NB4 (cell line): ENCODE measurements around the gene DOK1.
A peak's percentile ranks its signal among the peaks of the same experiment; 100 is the strongest.

Experiments used
- DNase-seq: peaks from one replicate; pipeline ENCODE4 v3.0.0; 2010; ENCODE audit warnings: low read depth
- H3K4me3 ChIP-seq: one replicate; pipeline ENCODE4 v1.5.1; 2011; ENCODE audit warnings: mild to moderate bottlenecking, low read depth, low read length, moderate library complexity
- MYC ChIP-seq: IDR thresholded peaks from 2 replicates; pipeline ENCODE4 v1.6.1; 2011; ENCODE audit warnings: low read depth, low read length
- POLR2A ChIP-seq: IDR thresholded peaks from 2 replicates; pipeline ENCODE4 v1.6.1; 2011; ENCODE audit warnings: mild to moderate bottlenecking; ENCODE audit not compliant: insufficient read length; ENCODE audit errors: extremely low read depth
- TF ChIP-seq, protein P1 (sequence below): IDR thresholded peaks from 2 replicates; pipeline ENCODE4 v1.6.1; 2011; ENCODE audit warnings: low read depth, low read length
- TF ChIP-seq, protein P2 (sequence below): IDR thresholded peaks from one replicate; pipeline ENCODE4 v1.5.1; 2012; ENCODE audit warnings: low read depth, low read length

DOK1 gene

DNA sequence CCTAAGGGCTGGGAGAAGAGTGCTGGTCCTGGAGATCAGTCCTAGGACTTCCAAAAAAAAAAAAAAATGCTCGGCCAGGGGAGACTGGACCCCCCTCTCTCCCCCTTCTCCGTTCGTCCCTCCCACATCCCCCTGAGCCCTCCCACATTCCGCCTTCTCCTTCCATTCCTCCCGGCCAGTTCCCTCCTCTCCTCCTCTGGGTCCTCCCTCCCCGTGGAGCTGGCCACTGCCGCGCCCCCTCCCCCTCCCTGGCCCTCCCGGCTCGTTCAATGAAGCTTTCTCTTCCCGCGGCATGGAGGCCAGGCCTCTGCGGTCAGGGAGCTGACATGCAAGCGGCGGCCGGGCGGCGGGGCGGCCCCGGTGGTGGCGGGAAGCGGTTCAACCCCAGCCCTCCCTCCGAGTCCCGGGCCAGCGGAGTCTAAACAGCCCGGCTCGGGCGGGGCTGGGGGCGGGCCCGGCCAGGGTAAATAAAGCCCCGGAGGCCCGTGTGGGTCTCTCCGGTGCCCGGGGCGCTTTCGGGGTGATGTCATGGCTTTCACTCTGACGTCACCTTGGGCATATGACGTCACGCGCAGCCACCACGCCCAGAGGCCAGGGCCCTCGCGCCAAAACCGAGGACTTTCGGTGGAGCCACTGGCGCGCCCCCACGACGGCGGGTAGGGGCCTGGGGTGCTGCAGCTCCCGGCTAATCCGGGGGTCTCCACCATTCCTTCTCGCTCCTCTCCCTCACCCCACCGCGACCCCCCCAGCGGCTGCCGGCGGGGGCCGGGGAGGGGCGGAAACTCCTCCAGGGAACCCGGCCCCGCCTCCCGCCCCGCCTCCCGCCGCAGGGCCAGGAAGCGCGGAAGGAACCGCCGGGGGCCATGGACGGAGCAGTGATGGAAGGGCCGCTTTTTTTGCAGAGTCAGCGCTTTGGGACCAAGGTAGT lies at the start of gene DOK1, which contains the start of gene LOXL3:
DOK1 (plus strand) TSS at position 829 of the 928 bp plus-strand sequence; CDS start at position 864, 35 bp downstream.
LOXL3 (minus strand) TSS at position 51 of the 928 bp plus-strand sequence. CDS start 1,308 bp downstream, outside the sequence.
- TF ChIP-seq POLR2A: peak; percentile 40
- TF ChIP-seq, protein P1, sequence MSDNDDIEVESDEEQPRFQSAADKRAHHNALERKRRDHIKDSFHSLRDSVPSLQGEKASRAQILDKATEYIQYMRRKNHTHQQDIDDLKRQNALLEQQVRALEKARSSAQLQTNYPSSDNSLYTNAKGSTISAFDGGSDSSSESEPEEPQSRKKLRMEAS: no peak
- TF ChIP-seq, protein P2, sequence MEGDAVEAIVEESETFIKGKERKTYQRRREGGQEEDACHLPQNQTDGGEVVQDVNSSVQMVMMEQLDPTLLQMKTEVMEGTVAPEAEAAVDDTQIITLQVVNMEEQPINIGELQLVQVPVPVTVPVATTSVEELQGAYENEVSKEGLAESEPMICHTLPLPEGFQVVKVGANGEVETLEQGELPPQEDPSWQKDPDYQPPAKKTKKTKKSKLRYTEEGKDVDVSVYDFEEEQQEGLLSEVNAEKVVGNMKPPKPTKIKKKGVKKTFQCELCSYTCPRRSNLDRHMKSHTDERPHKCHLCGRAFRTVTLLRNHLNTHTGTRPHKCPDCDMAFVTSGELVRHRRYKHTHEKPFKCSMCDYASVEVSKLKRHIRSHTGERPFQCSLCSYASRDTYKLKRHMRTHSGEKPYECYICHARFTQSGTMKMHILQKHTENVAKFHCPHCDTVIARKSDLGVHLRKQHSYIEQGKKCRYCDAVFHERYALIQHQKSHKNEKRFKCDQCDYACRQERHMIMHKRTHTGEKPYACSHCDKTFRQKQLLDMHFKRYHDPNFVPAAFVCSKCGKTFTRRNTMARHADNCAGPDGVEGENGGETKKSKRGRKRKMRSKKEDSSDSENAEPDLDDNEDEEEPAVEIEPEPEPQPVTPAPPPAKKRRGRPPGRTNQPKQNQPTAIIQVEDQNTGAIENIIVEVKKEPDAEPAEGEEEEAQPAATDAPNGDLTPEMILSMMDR: no peak

DNA sequence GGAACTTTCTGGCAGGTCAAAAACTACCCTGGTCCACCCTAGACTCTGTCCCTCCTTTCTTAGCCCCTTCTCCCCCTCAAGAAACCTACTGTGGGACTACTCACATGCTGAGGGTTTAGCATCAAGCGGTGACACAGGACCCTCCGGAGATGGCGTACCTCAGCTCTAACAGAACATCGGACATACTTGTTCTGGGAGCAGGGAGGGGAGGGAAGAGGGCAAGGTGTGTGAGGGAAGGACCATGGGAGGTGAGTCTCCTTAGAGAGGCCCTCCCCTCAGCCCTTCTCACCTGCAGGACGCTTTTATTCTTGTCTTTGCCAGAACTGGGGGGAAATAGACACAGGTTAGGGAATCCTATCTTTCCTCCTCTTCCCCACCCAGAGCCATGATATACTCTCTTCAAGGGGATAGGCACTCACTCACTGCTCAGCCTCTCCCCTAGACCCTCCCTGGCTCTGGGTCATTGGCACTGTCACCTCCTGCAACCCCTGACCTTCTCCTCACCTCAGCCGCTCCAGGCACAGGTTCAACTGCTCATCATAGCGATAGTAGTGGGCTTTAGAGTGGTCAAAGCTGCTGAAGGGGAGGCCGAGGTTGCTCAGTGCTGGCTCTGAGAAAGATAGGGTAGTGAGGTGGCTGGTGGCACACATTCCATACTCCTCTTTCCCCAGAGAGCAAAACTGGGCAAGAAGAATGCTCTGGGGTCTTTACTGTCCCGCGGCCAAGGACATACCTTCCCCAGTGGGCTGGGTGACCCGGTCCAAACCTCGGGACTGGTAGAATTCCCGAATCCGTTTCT lies 48.9 kb upstream of the DOK1 start:
- TF ChIP-seq MYC (no peak), POLR2A (no peak)
- TF ChIP-seq, protein P1: no peak
- TF ChIP-seq, protein P2: no peak
- no peak for DNase-seq
- peak overlapping the region; percentile 39 for H3K4me3 ChIP-seq

More for the DNA sequence above, at the start of gene DOK1, which contains the start of gene LOXL3:
- peak within 1 kb of the TSS; percentile 96 for H3K4me3 ChIP-seq
- DNase-seq: peak; percentile 86

DNA sequence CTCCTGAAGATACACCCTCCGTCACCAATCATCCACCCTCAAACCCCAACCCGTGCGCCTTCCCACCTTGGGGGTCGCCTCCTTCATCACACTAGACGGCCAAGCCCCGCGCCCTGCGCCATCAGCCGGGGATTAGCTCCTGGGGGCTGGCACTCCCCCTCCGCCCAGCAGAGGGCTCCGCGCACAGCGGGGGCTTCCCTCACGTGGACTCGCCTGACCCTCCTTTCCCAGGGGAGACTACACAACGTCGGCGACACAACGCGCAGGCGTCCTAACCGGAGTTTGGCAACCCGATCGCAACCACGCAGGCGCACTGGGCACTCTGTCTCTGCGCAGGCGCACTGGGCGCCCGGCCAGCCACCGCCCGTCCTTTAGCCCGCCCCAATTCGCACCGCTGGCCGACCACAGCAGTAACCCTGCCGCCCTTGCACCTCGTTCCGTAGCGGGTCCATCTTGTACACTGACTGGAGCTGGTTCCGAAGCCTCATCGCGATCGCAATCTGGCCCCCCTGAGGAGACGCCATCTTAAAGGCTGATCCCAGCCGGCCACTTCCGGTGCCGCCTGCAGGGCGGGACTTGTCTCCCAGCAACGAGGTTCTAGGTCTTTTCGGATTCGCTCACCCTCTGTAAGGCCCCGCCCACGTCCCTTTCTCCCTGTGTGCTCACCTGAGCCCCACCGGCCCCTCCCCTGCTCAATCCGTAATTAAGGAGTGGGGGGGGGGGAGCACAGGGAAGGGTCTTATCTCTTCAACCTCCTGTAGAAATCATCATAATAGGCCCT lies 47.2 kb upstream of the DOK1 start, which contains the start of gene PCGF1:
PCGF1 (minus strand) TSS at position 551 of the 781 bp plus-strand sequence; CDS start at position 524, 27 bp downstream.
- peak; percentile 98 for DNase-seq
- peak within 1 kb of the TSS; percentile 70 for H3K4me3 ChIP-seq
- peak; percentile 92 for TF ChIP-seq MYC
- peak; percentile 54 for TF ChIP-seq POLR2A
- TF ChIP-seq, protein P2: peak; percentile 70
- TF ChIP-seq, protein P1: peak; percentile 93

DNA sequence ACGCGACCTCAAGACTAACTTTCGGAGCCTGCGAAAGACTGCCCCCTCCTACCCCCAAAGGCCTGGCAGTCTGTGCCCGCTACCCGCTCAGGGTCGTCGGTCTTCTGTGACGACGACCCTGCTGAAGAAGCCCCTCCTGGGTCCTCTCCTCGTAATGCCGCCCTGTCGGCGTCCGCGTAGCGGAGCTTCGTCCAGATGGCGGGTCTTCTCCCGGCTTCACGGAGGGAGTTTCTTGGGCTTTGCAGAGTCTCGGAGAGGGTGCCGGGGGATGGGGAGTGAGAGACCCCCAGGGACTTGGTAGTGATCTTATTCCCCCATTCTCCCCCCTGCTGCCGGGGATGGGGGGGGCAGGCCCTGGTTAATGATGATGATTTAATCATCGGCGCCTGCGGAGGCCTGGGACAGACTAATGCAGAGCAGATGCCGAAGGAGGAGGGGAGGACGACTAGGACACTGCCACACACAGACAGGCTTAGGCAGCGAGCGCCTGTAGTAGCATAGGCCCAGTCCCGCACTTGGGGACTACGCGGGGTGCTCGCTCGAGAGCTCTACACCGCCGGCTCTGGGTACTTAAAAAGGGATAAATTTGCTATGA lies 46.5 kb upstream of the DOK1 start:
- peak overlapping the region; percentile 70 for H3K4me3 ChIP-seq
- DNase-seq: peak; percentile 34
- TF ChIP-seq MYC (no peak), POLR2A (no peak)
- TF ChIP-seq, protein P2: no peak
- TF ChIP-seq, protein P1: no peak

DNA sequence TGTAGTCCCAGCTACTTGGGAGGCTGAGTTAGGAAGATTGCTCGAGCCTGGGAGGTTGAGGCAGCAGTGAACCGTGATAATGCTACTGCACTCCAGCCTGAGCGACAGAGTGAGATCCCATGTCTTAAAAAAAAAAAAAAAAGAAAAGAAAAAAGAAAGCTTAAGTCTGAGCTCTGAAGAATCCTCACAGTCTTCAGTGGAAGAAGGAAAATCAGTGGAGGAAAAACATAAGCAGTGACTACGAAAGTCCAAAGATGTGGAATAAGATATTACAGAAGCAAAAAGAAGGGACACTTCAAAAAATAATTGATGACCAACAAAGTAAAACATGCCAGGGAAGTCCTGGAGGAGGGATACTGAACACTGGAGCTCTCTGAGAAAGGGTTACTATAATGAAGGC lies 44.2 kb upstream of the DOK1 start:
- DNase-seq: no peak
- TF ChIP-seq MYC (no peak), POLR2A (no peak)
- TF ChIP-seq, protein P2: no peak
- TF ChIP-seq, protein P1: no peak
- no peak overlapping the region for H3K4me3 ChIP-seq
